ENCODE measurements around the gene SENP2.
"Not testable (repeated sequence)": the region's sequence is repeated elsewhere in the genome, so short reads cannot be mapped to it uniquely, and the experiment has no call there.

The SENP2 gene

DNA sequence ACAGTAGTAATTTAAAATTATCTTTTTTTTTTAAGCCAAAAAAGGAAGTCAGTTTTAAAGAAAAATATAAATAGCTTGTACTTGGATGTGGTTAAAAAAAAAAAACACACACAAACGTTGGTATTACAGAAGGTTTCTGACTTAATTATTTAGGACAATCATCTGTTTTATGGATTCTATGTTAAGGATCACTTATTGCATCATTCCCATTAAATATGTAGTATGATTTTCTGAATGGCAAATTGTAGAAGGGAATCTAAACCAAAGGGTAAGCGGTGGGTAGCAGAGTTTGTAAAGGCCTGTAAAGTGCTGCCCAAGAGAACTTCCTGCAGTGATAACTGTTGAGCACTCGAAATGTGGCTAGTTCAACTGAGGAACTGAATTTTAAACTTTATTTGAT, 8.0 kb downstream of the SENP2 start:
- DNase-seq: no peak

DNA sequence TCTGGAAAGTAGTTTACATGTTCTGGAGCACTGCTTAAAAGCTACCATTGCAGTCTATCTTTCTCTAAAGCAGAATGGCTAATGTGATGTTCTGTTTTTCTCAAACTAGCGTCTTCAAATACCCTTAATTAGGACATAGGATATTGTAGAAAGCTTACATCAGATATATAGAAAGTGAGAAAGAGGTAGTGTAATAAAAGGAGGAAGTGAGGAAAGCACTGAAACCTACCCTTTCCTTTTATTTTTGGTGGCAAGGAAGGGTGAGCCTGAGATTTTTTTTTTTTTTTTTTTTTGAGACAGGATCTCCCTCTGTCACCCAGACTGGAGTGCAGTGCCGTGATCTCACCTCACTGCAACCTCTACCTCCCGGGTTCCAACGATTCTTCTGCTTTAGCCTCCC, 9.4 kb downstream of the SENP2 start:
- no peak for DNase-seq

DNA sequence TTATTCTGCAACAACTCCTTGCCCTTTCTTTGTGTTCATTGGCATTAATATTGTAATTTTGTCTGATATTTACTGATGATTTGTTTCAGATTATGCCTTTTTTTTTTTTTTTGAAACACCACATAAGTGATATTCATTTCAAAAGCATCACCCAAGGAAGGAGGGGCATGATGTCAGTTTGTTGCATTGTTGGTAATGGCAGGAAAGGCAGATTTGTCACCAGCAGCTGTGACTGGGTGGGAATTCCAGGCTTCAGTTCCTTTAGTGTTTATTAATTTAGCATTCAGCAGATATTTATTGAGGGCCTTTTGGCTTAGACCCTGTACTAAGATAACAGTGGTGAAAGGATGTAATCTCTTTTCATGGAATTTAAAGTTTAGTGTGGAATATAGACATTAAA, 19.5 kb downstream of the SENP2 start:
- DNase-seq: no peak

DNA sequence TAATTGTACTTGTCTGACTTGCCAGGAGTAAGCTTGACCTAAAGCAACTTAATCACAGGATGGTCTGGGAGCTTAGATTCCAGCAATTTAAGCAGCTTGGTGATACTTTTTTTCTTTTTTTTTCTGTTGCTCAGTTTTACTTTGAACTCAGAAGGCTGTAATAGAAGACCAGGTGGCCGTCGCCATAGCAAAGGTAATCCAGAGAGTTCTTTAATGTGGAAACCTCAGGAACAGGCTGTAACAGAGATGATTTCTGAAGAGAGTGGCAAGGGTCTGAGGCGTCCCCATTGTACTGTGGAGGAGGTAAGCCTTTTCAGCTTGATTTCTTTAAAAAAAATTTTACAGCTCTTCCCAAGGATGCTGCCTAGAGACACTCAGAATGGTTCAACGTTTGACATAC, 20.1 kb downstream of the SENP2 start:
- DNase-seq: no peak

DNA sequence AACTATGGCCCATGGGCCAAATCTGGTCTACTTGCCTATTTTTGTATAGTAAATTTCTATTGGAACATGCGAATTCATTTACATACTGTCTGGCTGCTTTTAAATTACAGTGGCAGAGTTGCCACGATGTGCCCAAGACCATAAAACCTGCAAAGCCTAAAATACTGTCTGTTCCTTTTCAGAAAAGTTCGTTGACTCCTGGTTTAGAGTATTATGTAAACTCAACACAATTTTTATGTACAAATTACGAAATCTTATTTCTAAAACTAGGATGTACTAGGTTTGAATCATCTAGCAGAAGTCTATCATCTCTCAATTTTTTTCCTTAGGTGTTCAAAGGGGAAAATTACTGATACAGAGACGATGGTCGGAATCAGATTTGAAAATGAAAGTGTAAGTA, 26.9 kb downstream of the SENP2 start:
- DNase-seq: no peak

DNA sequence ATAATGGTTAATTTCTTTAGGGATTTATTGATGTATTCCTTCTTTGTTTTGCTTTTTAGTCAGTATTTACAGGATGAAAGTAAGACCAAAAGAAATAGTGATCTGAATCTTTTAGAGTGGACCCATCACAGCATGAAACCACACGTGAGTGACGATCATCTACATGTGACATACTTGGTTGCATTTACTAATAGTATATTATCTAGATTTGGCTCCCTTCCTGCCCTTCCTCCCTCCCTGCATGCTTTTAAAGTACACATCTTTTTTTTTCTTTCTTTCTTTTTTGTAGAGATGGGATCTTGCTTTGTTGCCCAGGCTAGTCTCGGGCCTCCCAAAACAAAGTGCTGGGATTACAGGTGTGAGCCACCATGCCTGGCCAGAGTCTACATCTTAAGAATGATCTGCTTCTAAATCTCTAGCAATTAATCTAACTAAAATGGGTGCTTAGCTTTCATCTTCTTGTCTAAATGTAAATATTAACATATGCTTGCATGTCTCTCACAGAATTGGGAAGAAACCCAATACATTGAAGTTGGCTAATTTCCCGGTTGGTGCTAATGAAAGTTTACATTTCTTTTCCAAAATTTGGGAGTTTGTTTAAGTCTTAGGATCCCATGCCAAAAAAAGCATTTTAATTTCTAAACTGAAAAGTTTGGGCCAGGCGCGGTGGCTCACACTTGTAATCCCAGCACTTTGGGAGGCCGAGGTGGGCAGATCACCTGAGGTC, 38.0 kb downstream of the SENP2 start:
- no peak for DNase-seq

DNA sequence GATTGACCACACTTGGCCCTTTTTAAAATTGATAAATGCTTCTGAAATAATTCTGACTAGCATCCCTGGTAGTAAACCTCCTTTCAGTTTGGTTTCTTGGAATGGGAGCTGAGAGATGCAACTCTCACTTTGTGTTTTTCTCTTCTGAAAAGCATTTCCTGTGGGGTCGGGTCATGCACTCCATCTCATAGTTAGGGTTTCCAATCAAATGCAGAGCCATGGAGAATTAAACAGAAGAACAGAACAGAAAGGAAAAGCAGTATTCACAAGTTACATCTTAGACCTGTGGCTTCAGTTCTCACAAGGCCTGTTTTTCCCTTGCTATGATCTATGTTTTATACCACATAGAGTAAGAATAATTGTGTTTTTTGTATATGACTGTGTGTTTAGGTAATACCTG, 39.7 kb downstream of the SENP2 start:
- no peak for DNase-seq

DNA sequence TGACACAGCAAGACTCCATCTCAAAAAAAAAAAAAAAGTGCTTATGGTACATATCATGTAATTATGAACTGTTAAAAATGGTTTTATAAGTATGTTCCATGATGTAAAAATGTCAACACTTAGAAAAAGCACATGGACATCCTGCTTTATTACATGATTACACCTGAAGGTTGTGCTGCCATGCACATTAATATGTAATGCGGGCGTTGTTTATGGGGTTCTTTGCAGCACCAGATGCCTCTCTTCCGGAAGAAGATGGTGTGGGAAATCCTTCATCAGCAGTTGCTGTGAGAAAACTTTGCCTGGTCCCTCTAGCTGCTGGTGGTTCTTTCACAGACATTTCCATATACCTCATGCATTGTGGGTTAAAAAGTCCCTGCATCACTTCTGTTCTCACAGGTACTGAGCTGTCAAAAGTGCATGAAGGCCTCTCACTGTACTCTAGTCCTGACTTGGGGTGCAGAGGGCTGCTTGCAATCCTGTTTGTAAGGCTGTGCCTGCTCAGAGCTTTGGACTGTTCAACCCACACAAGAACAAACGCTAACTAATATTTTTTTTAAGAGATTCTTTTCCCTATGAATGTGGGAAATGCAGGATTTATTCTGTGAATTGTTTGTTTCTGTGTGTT, 43.6 kb downstream of the SENP2 start:
- no peak for DNase-seq

DNA sequence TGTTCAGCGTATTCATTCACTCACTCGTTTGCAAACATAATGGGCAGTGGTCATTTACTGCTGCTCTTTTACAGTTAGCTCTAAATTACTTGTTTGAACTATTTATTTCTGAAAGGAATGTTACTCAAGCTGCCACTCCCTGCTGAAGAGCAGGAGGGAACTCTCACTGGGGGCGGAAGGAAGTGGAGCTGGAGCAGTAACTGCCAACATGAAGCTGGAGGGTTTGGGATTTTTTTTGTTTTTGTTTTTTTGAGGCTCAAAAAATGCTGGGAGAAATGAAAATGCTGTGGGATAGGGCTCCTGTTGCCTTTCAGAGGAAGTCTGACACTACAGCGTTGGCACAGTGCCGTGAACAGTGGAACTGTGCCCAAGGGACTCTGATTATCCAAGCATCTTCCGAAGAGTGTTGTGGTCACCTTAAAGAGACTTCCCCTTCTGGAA, 44.1 kb downstream of the SENP2 start:
- peak in 1 of 2 experiments; percentile 48 for DNase-seq

DNA sequence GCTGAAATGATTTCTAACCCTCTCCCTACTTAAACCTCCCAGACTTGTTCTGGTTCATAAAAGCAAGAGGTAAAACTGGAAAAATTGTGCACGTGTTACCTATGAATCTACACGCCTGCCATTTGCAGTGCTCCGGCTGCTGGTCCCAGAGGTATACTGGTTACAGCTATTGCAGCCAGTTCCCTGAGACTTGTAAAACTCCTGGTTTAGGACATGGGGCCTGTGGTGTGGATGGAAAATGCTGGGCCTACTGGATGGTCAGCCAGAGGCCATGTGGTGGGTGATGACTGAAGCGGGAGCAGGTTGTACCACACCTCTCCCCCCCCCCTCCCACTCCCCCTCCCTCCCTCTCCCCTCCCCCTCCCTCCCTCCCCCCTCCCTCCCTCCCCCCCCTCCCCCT, 45.0 kb downstream of the SENP2 start:
- DNase-seq: no peak

DNA sequence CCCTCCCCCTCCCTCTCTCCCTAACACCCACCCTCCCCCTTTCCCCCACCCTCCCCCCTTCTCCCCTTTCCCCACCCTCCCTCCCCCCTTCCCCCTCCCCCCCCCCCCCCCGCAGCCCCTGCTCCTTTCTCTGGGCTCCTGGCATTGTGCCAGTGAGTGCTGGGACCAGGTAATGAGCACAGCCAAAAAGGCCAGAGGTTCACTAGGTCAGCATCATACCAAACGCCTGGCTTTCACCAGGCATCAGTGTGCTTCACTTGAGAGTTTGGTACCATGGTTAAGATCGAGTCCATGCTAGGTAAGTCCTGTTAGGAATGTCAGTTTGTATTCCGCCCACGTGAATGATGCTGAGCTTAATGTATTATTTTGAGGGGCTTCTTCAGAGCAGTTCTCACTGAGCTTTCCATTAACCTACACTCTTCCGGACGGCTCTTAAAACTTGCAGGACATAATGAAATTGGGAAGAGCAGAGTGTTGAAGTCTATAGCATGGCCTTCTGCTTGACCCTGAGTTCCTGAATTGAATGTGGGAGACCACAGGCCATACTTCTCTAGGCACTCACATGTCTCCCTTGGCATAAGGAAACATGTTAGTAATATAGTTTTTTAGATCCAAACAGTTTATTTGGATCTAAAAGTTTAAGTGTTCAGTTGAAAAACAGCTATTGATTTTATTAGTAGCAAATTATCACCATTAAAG, 45.6 kb downstream of the SENP2 start:
- DNase-seq: no peak

DNA sequence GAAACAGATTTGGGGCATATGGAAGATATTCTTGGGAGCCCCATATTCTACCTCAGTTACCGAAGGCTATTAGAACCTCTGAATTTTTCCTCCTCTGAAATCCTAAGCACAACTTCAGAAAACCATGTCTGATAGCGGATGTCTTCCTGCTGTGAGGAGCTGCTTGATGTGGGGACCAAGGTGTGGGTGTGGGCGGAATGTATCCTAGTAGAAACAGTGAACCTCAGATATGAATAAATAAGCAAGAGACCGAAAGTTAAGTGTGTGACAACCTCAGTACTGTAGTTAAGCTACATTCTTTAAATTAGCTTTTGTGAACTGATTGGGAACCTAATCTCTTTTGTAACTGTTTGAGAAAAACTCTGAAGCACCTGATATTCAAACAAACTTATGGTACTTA, 46.9 kb downstream of the SENP2 start:
- DNase-seq: no peak

DNA sequence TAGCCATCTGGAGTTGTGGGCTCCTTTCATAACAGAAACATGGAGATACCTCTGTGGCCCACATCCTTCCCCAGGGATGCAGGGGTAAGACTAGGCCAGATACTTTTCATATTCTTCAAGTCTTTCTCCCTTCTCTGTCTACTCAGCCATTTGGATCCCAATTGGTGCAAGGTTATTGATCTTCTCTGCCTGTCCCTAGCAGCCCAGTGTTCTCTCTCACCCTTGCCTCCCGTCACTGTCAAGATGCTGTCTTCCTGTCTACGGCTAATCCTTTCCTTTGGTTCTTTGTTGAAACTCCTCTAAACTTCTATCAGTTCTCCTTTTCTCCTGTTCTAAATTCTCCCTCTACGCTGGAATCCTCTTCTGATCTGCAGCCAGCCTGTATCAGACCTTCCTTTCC, 51.3 kb downstream of the SENP2 start:
- no peak for DNase-seq

DNA sequence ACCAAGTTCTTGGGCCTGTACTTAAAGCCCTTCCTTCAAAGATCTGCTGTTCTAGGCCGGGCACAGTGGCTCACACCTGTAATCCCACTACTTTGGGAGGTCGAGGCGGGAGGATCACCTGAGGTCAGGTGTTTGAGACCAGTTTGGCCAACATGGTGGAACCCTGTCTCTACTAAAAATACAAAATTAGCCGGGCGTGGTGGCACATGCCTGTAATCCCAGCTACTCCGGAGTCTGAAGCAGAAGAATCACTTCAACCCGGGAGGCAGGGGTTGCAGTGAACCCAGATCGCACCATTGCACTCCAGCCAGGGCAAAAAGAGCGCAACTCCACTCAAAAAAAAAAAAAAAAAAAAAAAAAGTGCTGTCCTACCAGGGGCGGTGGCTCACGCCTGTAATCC, 52.6 kb downstream of the SENP2 start:
- DNase-seq: not testable (repeated sequence)

DNA sequence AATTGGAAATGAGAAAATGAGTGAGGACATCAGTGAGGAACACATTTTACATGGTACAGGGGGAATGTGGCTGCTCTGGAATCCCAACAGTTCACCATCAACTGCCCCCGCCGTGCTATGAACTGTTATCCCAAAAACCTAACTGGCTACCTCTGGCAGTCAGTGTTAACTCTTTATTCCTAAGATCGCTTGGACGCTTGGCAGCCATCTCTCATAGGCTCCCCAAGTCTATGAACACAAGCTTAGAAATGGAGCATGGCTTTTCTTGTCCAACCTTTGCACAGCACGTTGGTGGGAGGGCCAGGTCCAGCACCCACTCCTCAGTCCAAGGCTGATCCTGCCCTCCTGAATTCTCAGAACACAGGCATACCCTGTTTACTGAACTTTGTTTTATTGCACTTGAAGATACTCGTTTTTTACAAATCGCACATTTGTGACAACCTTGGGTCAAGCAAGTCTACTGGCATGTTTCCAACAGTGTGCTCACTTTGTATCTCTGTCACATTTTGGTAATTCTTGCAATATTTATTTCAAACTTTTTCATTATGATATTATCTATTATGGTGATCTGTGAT, 53.6 kb downstream of the SENP2 start:
- DNase-seq: no peak

DNA sequence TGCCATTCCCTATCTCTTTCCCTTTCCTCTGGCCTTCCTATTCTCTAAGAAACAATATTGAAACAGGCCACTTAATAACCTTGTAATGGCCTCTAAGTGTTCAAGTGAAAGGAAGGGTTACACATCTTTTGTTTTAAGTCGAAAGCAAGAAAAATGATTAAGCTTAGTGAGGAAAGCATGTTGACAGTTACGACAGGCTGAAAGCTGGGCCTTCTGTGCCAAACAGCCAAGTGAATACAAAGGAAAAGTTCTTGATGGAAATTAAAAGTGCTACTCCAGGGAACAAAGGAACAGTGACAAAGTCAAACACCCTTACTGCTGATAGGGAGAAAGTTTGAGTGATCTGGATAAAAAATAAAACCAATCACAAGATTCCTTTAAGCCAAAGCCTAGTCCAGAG, 54.2 kb downstream of the SENP2 start:
- no peak for DNase-seq

DNA sequence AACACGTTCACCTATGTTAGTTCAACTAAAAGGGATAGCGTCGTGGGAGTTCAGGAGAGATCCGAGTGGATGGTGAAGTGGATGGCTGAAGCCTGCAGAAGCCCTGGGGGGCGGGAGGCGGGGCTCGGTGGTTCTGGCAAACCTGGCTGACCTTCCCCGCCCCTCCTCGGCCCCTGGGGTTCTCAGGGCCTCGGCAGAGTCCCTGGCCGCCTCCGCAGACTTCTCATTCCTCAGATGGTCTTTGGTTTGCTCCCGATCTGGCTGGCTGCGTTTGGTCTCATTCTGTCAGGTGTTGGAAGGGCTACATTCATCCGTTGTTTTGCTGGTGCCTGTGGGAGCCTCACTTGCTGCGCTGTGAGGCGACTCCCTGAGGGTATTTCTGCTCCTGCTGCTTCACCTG, 59.1 kb downstream of the SENP2 start:
- DNase-seq: not testable (repeated sequence)

DNA sequence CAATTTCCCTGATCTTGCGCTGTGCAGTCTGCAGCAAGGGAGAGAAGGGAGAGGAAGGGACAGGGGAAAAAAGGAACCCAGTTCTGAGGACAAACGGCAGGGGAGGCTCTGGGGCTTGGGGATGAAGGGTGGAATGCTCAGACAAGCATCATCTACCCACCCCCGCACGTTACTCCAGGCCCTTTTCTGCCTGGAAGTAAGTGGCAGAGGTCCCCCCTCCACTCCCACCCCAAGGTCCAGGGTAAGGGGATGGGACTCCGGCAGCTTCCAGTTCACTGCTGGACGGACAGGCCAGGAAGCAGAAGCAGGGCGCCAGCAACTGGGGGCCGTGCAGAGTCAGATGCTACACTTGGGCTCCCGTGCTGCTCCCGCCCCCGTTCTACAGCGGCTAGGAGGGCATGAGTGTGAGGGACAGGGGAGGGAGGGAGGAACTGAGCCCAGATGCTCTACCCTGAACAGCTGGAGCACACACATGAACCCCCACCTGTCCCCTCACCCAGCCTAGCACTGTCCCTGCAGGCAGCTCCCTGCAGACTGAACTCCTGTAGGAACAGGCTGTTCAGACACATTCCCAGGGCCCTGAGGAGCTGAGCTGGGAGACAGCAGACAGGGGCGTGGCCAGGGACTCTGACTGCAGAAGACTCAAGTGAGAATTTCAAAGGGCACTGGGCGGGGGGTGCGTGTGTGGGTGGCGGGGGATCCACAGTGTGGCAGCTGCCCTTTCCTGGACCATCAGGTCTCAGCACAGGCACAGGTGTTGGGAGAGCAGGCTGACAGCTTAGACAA, 59.7 kb downstream of the SENP2 start:
- no peak for DNase-seq

DNA sequence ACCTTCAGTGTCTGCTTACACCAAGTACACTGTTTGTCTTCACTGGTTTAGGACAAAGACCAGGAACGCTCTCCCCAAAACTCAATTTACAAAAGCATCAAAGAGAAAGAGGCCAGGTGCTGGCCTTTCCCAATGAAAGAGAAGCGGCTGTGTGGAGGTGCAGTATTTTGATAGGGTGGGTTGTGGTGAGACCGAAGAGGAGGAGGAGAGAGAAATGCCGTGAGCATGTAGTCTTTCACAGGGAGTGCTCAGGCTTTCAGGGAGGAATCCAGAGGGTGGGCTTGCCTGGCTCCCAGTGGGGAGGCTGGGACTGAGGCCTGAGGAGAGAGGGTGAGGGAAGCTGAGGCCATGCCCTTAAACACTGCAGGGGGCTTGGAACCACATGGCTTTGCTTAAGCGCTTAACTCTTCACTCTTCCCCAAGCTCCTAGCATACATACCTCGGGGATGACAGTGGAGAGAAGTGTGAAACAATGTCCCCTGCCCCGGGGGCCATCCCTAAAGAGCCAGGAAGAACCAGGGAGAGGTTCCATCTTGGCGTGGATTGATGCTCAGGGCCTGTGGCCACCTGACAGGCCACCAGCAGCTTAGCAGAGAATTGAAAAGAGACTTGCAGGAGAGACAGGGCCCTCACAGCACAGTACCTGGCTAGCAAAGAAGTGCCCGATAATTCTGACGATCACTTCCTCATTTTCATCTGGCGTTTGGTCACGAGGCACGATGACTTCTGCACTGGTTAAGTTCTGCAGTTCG, 60.5 kb downstream of the SENP2 start:
- DNase-seq: no peak

DNA sequence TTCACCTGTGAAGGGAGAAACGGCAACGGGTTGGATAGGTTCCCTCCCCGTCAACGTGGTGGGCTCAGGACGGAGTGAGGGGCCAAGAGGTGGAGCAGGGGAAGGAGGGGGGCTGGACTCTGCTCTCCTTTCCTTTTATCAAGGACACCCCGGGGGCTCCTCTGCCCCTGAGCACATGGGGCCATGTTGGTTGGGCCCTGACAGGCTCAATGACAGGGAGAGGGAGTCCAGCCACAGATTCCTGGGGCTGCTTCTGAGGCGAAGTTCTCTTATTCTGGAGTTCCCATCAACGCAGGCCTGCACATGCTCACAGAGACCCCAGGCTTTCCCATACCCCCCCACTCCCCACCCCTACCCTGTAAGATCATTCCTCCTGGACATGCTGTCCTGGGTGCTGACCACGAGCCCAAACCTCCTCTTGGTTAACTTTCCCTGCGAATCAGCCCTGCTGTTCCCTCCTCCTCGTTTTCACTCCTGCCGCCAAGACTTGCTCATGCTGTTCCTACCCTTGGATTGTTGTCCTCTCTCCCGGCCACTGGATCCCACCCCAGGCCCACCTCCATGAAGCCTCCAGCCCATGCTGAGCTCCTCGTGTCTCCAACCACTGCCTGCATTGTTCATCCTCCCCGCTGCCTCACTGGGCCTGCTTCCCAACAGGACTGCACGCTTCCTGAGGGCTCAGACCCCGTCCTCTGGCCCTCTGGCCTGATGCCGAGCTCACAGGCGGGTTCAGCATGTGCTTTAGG, 61.2 kb downstream of the SENP2 start:
- DNase-seq: no peak

DNA sequence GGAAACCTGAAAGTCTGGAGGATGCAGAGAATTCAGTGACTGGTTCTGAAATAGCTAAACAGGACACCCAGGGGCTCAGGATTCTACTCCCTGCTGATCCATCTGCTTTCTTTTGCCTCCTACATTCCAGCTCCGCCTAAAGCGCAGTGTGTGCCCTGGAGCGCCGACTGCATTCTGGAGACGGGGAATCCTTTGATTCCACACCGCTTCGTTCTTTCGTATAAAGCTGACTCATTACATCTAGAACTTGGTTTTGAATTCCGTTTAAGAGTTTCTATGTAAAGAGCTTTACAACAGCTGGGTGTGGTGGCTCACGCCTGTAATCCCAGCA, 61.8 kb downstream of the SENP2 start:
- no peak for DNase-seq

DNA sequence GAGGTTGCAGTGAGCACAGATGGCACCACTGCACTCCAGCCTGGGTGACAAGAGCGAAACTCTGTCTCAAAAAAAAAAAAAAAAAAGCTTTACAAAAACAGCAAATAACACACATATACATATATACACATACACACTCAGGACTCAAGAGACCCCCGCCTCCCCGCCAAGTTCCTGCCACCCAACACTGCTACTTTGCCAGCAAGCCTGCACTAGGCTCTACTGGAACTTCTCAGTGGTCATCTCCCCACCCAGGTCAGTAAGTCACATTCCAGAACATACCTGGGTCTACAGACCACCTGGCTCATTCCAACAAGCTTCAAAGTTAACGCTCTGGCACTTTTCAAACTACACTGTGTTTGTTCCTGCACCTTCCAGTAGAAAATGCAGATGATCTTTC, 62.3 kb downstream of the SENP2 start:
- no peak for DNase-seq

Data from NCI-H1930 (cell line).